Measurements from ENCODE around the gene MRPL33. TPM values are rescaled to one million over a fixed set of nuclear protein-coding genes. Genes with fewer than 3 reads are reported as not detected.

Gene MRPL33
- total and polyA plus RNA-seq, 2 experiments from 2014 or later, result 80.5 to 310 TPM

DNA sequence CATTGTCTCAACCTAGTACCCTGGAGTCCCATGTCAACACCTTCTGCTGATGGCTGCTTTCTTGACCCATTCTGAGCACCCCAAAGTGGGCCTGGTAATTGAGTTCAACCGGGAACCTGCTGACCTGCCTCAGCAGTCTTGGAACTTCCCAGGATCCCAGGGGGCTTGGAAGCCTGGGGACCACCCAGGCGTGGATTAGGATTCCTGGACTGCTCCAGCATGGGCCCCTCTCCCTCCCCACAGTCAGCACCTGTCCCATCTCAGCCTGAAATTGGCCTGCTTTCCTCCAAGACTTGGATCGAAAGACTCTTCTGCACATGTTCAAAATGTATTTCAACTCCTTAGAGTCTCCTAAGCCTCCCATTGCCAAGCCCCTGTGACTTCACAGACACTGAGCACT, 15.4 kb upstream of the MRPL33 start:
- Mint-ChIP-seq H3K27me3 (ENCODE audit: insufficient read depth, low read depth, poor library complexity) (peaks cover 10% of the 10 kb centered on the region), H3K9me3 (no peaks in the 10 kb centered on the region), H3K27ac (no peak overlapping the region), H3K4me3 (no peak overlapping the region), H3K4me1 (peaks cover 33% of the 10 kb centered on the region), H3K36me3 (ENCODE audit: low read depth) (peaks cover 27% of the 10 kb centered on the region)
- H3K4me2 ChIP-seq, result no peak overlapping the region
- no peaks in the 10 kb centered on the region for H4K20me1 ChIP-seq (replicated peaks; ENCODE audit: insufficient read depth)
- H3K4me3 ChIP-seq, result no peak overlapping the region
- no peaks in the 10 kb centered on the region for H3K79me2 ChIP-seq (replicated peaks; ENCODE audit: insufficient read depth)
- TF ChIP-seq, protein P1, sequence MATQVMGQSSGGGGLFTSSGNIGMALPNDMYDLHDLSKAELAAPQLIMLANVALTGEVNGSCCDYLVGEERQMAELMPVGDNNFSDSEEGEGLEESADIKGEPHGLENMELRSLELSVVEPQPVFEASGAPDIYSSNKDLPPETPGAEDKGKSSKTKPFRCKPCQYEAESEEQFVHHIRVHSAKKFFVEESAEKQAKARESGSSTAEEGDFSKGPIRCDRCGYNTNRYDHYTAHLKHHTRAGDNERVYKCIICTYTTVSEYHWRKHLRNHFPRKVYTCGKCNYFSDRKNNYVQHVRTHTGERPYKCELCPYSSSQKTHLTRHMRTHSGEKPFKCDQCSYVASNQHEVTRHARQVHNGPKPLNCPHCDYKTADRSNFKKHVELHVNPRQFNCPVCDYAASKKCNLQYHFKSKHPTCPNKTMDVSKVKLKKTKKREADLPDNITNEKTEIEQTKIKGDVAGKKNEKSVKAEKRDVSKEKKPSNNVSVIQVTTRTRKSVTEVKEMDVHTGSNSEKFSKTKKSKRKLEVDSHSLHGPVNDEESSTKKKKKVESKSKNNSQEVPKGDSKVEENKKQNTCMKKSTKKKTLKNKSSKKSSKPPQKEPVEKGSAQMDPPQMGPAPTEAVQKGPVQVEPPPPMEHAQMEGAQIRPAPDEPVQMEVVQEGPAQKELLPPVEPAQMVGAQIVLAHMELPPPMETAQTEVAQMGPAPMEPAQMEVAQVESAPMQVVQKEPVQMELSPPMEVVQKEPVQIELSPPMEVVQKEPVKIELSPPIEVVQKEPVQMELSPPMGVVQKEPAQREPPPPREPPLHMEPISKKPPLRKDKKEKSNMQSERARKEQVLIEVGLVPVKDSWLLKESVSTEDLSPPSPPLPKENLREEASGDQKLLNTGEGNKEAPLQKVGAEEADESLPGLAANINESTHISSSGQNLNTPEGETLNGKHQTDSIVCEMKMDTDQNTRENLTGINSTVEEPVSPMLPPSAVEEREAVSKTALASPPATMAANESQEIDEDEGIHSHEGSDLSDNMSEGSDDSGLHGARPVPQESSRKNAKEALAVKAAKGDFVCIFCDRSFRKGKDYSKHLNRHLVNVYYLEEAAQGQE (IDR thresholded peaks at IDR 0.05; ENCODE audit: unreplicated experiment), result no peak
- TF ChIP-seq POLR2AphosphoS5 (IDR thresholded peaks at IDR 0.05; ENCODE audit: low read depth) (no peak), STAT1 (IDR thresholded peaks at IDR 0.05; ENCODE audit: unreplicated experiment) (no peak), ZNF114 (CRISPR knock-in tag; IDR thresholded peaks at IDR 0.05) (no peak), NANOG (IDR thresholded peaks at IDR 0.05; ENCODE audit: borderline replicate concordance) (no peak)
- TF ChIP-seq, protein P2, sequence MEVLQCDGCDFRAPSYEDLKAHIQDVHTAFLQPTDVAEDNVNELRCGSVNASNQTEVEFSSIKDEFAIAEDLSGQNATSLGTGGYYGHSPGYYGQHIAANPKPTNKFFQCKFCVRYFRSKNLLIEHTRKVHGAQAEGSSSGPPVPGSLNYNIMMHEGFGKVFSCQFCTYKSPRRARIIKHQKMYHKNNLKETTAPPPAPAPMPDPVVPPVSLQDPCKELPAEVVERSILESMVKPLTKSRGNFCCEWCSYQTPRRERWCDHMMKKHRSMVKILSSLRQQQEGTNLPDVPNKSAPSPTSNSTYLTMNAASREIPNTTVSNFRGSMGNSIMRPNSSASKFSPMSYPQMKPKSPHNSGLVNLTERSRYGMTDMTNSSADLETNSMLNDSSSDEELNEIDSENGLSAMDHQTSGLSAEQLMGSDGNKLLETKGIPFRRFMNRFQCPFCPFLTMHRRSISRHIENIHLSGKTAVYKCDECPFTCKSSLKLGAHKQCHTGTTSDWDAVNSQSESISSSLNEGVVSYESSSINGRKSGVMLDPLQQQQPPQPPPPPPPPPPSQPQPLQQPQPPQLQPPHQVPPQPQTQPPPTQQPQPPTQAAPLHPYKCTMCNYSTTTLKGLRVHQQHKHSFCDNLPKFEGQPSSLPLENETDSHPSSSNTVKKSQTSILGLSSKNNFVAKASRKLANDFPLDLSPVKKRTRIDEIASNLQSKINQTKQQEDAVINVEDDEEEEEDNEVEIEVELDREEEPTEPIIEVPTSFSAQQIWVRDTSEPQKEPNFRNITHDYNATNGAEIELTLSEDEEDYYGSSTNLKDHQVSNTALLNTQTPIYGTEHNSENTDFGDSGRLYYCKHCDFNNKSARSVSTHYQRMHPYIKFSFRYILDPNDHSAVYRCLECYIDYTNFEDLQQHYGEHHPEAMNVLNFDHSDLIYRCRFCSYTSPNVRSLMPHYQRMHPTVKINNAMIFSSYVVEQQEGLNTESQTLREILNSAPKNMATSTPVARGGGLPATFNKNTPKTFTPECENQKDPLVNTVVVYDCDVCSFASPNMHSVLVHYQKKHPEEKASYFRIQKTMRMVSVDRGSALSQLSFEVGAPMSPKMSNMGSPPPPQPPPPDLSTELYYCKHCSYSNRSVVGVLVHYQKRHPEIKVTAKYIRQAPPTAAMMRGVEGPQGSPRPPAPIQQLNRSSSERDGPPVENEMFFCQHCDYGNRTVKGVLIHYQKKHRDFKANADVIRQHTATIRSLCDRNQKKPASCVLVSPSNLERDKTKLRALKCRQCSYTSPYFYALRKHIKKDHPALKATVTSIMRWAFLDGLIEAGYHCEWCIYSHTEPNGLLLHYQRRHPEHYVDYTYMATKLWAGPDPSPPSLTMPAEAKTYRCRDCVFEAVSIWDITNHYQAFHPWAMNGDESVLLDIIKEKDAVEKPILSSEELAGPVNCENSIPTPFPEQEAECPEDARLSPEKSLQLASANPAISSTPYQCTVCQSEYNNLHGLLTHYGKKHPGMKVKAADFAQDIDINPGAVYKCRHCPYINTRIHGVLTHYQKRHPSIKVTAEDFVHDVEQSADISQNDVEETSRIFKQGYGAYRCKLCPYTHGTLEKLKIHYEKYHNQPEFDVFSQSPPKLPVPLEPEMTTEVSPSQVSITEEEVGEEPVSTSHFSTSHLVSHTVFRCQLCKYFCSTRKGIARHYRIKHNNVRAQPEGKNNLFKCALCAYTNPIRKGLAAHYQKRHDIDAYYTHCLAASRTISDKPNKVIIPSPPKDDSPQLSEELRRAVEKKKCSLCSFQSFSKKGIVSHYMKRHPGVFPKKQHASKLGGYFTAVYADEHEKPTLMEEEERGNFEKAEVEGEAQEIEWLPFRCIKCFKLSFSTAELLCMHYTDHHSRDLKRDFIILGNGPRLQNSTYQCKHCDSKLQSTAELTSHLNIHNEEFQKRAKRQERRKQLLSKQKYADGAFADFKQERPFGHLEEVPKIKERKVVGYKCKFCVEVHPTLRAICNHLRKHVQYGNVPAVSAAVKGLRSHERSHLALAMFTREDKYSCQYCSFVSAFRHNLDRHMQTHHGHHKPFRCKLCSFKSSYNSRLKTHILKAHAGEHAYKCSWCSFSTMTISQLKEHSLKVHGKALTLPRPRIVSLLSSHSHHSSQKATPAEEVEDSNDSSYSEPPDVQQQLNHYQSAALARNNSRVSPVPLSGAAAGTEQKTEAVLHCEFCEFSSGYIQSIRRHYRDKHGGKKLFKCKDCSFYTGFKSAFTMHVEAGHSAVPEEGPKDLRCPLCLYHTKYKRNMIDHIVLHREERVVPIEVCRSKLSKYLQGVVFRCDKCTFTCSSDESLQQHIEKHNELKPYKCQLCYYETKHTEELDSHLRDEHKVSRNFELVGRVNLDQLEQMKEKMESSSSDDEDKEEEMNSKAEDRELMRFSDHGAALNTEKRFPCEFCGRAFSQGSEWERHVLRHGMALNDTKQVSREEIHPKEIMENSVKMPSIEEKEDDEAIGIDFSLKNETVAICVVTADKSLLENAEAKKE (CRISPR knock-in tag; IDR thresholded peaks at IDR 0.05), result no peak
- no peaks in the 10 kb centered on the region for H3K36me3 ChIP-seq (ENCODE audit: insufficient read depth)
- no peaks in the 10 kb centered on the region for H3K27me3 ChIP-seq (ENCODE audit: insufficient read depth)
- H3K9me2 ChIP-seq (ENCODE audit: insufficient read depth), result peaks cover 3% of the 10 kb centered on the region; the same call in 1 of the 2 replicates
- 0 out of 2 replicates have a peak, but pooled peaks cover 5% of the 10 kb centered on the region for H3F3A ChIP-seq (replicated peaks; ENCODE audit: low read depth)
- H2AFZ ChIP-seq, result no peak overlapping the region
- no peak for DNase-seq (ENCODE audit: low spot score)
- ATAC-seq, result no peak
- H3K4me1 ChIP-seq (ENCODE audit: insufficient read depth), result peaks cover 13% of the 10 kb centered on the region
- H3K27ac ChIP-seq (ENCODE audit: low read depth), result no peak overlapping the region
